Sigmoid colon (tissue), 4 donors: ENCODE data around the gene TMEM213.

Source experiments
- EP300 ChIP-seq, 4 donors: sonication (generic); formaldehyde crosslinking; IDR thresholded peaks; one replicate each; pipeline ENCODE4 v1.6.1; 2017; ENCODE audit warnings: antibody characterized with exemption in 4 of 4
- POLR2A ChIP-seq, 2 donors: fragments of 450-650 bp; IDR thresholded peaks; one replicate each; pipeline ENCODE4 v1.6.1; 2016; ENCODE audit warnings: antibody characterized with exemption in 2 of 2, mild to moderate bottlenecking in 2 of 2, moderate library complexity in 2 of 2
- POLR2AphosphoS5 ChIP-seq, 4 donors: sonication (generic); formaldehyde crosslinking; IDR thresholded peaks; one replicate each; pipeline ENCODE4 v1.6.1; 2017; ENCODE audit warnings: antibody characterized with exemption in 4 of 4
- TF ChIP-seq, protein P1 (sequence below), 4 experiments: fragments of 450-650 bp in 3 of 4; fragments of 200-600 bp in 1 of 4; IDR thresholded peaks; one replicate each; pipeline ENCODE4 v1.5.1; 2016 to 2019; ENCODE audit warnings: antibody characterized with exemption in 4 of 4, mild to moderate bottlenecking in 3 of 4, moderate library complexity in 2 of 4

DNA sequence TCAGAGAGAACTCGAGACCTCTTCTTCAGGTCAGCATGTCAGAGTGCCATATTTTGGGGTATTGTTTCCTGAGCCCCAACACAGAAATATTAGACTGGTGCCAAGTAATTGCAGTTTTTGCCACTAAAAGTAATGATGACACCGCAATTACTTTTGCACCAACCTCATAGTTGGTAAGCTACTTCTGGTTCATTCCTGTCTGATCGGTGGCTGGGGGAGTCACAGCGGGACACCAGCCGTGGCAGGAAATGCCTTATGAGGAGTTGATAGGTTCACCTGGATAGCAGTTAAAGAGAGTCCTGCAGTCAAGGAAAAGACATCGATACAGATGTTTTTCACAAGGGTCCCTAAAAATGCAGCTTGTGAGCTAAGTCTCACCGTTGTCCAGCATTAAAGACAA is 24.1 kb downstream of the TMEM213 start:
- no peak for TF ChIP-seq POLR2AphosphoS5 (IDR thresholded peaks at IDR 0.05)
- TF ChIP-seq EP300 (IDR thresholded peaks at IDR 0.05): no peak
- no peak for TF ChIP-seq POLR2A (IDR thresholded peaks at IDR 0.05)
- TF ChIP-seq, protein P1, sequence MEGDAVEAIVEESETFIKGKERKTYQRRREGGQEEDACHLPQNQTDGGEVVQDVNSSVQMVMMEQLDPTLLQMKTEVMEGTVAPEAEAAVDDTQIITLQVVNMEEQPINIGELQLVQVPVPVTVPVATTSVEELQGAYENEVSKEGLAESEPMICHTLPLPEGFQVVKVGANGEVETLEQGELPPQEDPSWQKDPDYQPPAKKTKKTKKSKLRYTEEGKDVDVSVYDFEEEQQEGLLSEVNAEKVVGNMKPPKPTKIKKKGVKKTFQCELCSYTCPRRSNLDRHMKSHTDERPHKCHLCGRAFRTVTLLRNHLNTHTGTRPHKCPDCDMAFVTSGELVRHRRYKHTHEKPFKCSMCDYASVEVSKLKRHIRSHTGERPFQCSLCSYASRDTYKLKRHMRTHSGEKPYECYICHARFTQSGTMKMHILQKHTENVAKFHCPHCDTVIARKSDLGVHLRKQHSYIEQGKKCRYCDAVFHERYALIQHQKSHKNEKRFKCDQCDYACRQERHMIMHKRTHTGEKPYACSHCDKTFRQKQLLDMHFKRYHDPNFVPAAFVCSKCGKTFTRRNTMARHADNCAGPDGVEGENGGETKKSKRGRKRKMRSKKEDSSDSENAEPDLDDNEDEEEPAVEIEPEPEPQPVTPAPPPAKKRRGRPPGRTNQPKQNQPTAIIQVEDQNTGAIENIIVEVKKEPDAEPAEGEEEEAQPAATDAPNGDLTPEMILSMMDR (IDR thresholded peaks at IDR 0.05): no peak
